Measurements from ENCODE around the gene OSBPL2.

Gene OSBPL2

GRCh38 chr20:62332989-62333819, 94.9 kb downstream of the OSBPL2 start:
- Histone ChIP-seq H3K27ac (ENCODE audit: low read depth, low read length) (no peak overlapping the region), H2AFZ (ENCODE audit: insufficient read depth, low read length, poor library complexity) (no peak overlapping the region), H3K4me2 (ENCODE audit: low read length) (no peak overlapping the region), H3K4me1 (ENCODE audit: control insufficient read depth in 1 of 2, insufficient read depth in 2 of 2, low read length in 2 of 2) (no peaks in the 10 kb centered on the region), H2BK5ac (ENCODE audit: low read depth, low read length, poor library complexity) (no peak overlapping the region), H3K9ac (ENCODE audit: low read length) (no peak overlapping the region), H3K18ac (ENCODE audit: low read length) (no peak overlapping the region), H3K27me3 (ENCODE audit: insufficient read depth, low read length) (no peaks in the 10 kb centered on the region), H4K12ac (ENCODE audit: low read depth, low read length) (no peak overlapping the region), H3K79me2 (ENCODE audit: control insufficient read depth, insufficient read depth, low read length, poor library complexity) (no peaks in the 10 kb centered on the region), H3K79me1 (ENCODE audit: low read length) (no peaks in the 10 kb centered on the region), H4K91ac (ENCODE audit: low read depth, low read length) (no peak overlapping the region), H3K14ac (ENCODE audit: low read length) (no peak overlapping the region), H3K4me3 (ENCODE audit: low read depth, low read length) (no peak overlapping the region), H4K8ac (ENCODE audit: low read depth, low read length) (no peak overlapping the region), H2BK120ac (ENCODE audit: insufficient read depth, low read length, poor library complexity) (no peak overlapping the region), H3K36me3 (ENCODE audit: control insufficient read depth in 1 of 2, insufficient read depth in 2 of 2, low read length in 2 of 2) (peaks cover 94 to 98% of the 10 kb centered on the region in 2 experiments), H2BK12ac (ENCODE audit: low read length) (no peak overlapping the region), H3K23ac (ENCODE audit: low read length) (no peak overlapping the region), H3K9me3 (ENCODE audit: insufficient read depth, low read depth, low read length) (no peaks in the 10 kb centered on the region), H3K4ac (ENCODE audit: low read depth, low read length) (no peak overlapping the region), H2AK5ac (ENCODE audit: low read length) (no peak overlapping the region)
- no CpG with 5 or more reads among the region's 34 CpGs for WGBS (ENCODE audit: extremely low coverage, insufficient coverage, insufficient read length)
- no peak for DNase-seq

GRCh38 chr20:62333820-62334595, 95.7 kb downstream of the OSBPL2 start:
- no peak overlapping the region for H2BK5ac ChIP-seq (ENCODE audit: low read depth, low read length, poor library complexity)
- H3K23ac ChIP-seq (ENCODE audit: low read length) = no peak overlapping the region
- no peak overlapping the region for H3K14ac ChIP-seq (ENCODE audit: low read length)
- no peaks in the 10 kb centered on the region for H3K4me1 ChIP-seq (ENCODE audit: control insufficient read depth in 1 of 2, insufficient read depth in 2 of 2, low read length in 2 of 2)
- DNase-seq = no peak
- no peak overlapping the region for H2BK120ac ChIP-seq (ENCODE audit: insufficient read depth, low read length, poor library complexity)
- H3K27ac ChIP-seq (ENCODE audit: low read depth, low read length) = no peak overlapping the region
- no peak overlapping the region for H2AFZ ChIP-seq (ENCODE audit: insufficient read depth, low read length, poor library complexity)
- H3K27me3 ChIP-seq (ENCODE audit: insufficient read depth, low read length) = no peaks in the 10 kb centered on the region
- H2BK12ac ChIP-seq (ENCODE audit: low read length) = no peak overlapping the region
- H2AK5ac ChIP-seq (ENCODE audit: low read length) = no peak overlapping the region
- H3K18ac ChIP-seq (ENCODE audit: low read length) = no peak overlapping the region
- no peak overlapping the region for H3K4me3 ChIP-seq (ENCODE audit: low read depth, low read length)
- no peak overlapping the region for H4K12ac ChIP-seq (ENCODE audit: low read depth, low read length)
- H3K79me1 ChIP-seq (ENCODE audit: low read length) = no peaks in the 10 kb centered on the region
- no peak overlapping the region for H3K4me2 ChIP-seq (ENCODE audit: low read length)
- H4K8ac ChIP-seq (ENCODE audit: low read depth, low read length) = no peak overlapping the region
- no peak overlapping the region for H3K4ac ChIP-seq (ENCODE audit: low read depth, low read length)
- H3K9me3 ChIP-seq (ENCODE audit: insufficient read depth, low read depth, low read length) = no peaks in the 10 kb centered on the region
- H4K91ac ChIP-seq (ENCODE audit: low read depth, low read length) = no peak overlapping the region
- no peaks in the 10 kb centered on the region for H3K79me2 ChIP-seq (ENCODE audit: control insufficient read depth, insufficient read depth, low read length, poor library complexity)
- no CpG with 5 or more reads among the region's 37 CpGs for WGBS (ENCODE audit: extremely low coverage, insufficient coverage, insufficient read length)
- no peak overlapping the region for H3K9ac ChIP-seq (ENCODE audit: low read length)
- peaks cover 91 to 96% of the 10 kb centered on the region in 2 experiments for H3K36me3 ChIP-seq (ENCODE audit: control insufficient read depth in 1 of 2, insufficient read depth in 2 of 2, low read length in 2 of 2)

GRCh38 chr20:62334881-62335280, 96.6 kb downstream of the OSBPL2 start:
- Histone ChIP-seq H3K9ac (ENCODE audit: low read length) (no peak overlapping the region), H3K27ac (ENCODE audit: low read depth, low read length) (no peak overlapping the region), H3K4me1 (ENCODE audit: control insufficient read depth in 1 of 2, insufficient read depth in 2 of 2, low read length in 2 of 2) (no peaks in the 10 kb centered on the region), H2AFZ (ENCODE audit: insufficient read depth, low read length, poor library complexity) (no peak overlapping the region), H3K36me3 (ENCODE audit: control insufficient read depth in 1 of 2, insufficient read depth in 2 of 2, low read length in 2 of 2) (peaks cover 86 to 90% of the 10 kb centered on the region in 2 experiments), H4K91ac (ENCODE audit: low read depth, low read length) (no peak overlapping the region), H3K4ac (ENCODE audit: low read depth, low read length) (no peak overlapping the region), H3K27me3 (ENCODE audit: insufficient read depth, low read length) (no peaks in the 10 kb centered on the region), H3K14ac (ENCODE audit: low read length) (no peak overlapping the region), H2AK5ac (ENCODE audit: low read length) (no peak overlapping the region), H3K79me2 (ENCODE audit: control insufficient read depth, insufficient read depth, low read length, poor library complexity) (no peaks in the 10 kb centered on the region), H2BK120ac (ENCODE audit: insufficient read depth, low read length, poor library complexity) (no peak overlapping the region), H2BK12ac (ENCODE audit: low read length) (no peak overlapping the region), H3K4me3 (ENCODE audit: low read depth, low read length) (no peak overlapping the region), H3K23ac (ENCODE audit: low read length) (no peak overlapping the region), H3K18ac (ENCODE audit: low read length) (no peak overlapping the region), H4K8ac (ENCODE audit: low read depth, low read length) (no peak overlapping the region), H2BK5ac (ENCODE audit: low read depth, low read length, poor library complexity) (no peak overlapping the region), H4K12ac (ENCODE audit: low read depth, low read length) (no peak overlapping the region), H3K79me1 (ENCODE audit: low read length) (no peaks in the 10 kb centered on the region), H3K9me3 (ENCODE audit: insufficient read depth, low read depth, low read length) (no peaks in the 10 kb centered on the region), H3K4me2 (ENCODE audit: low read length) (no peak overlapping the region)
- DNase-seq = no peak
- WGBS (ENCODE audit: extremely low coverage, insufficient coverage, insufficient read length) = no CpG with 5 or more reads among the region's 13 CpGs

GRCh38 chr20:62335532-62335931, 97.2 kb downstream of the OSBPL2 start:
- Histone ChIP-seq H4K12ac (ENCODE audit: low read depth, low read length) (no peak overlapping the region), H2BK5ac (ENCODE audit: low read depth, low read length, poor library complexity) (no peak overlapping the region), H3K27ac (ENCODE audit: low read depth, low read length) (no peak overlapping the region), H3K14ac (ENCODE audit: low read length) (no peak overlapping the region), H2BK120ac (ENCODE audit: insufficient read depth, low read length, poor library complexity) (no peak overlapping the region), H3K4me2 (ENCODE audit: low read length) (no peak overlapping the region), H3K79me1 (ENCODE audit: low read length) (no peaks in the 10 kb centered on the region), H3K79me2 (ENCODE audit: control insufficient read depth, insufficient read depth, low read length, poor library complexity) (no peaks in the 10 kb centered on the region), H3K18ac (ENCODE audit: low read length) (no peak overlapping the region), H3K4ac (ENCODE audit: low read depth, low read length) (no peak overlapping the region), H2BK12ac (ENCODE audit: low read length) (no peak overlapping the region), H3K4me1 (ENCODE audit: control insufficient read depth in 1 of 2, insufficient read depth in 2 of 2, low read length in 2 of 2) (no peaks in the 10 kb centered on the region), H2AFZ (ENCODE audit: insufficient read depth, low read length, poor library complexity) (no peak overlapping the region), H2AK5ac (ENCODE audit: low read length) (no peak overlapping the region), H3K23ac (ENCODE audit: low read length) (no peak overlapping the region), H3K9ac (ENCODE audit: low read length) (no peak overlapping the region), H3K4me3 (ENCODE audit: low read depth, low read length) (no peak overlapping the region), H3K9me3 (ENCODE audit: insufficient read depth, low read depth, low read length) (no peaks in the 10 kb centered on the region), H4K8ac (ENCODE audit: low read depth, low read length) (no peak overlapping the region), H3K27me3 (ENCODE audit: insufficient read depth, low read length) (no peaks in the 10 kb centered on the region), H3K36me3 (ENCODE audit: control insufficient read depth in 1 of 2, insufficient read depth in 2 of 2, low read length in 2 of 2) (peaks cover 82 to 86% of the 10 kb centered on the region in 2 experiments), H4K91ac (ENCODE audit: low read depth, low read length) (no peak overlapping the region)
- no peak for DNase-seq
- no CpG with 5 or more reads among the region's 6 CpGs for WGBS (ENCODE audit: extremely low coverage, insufficient coverage, insufficient read length)

All from trophoblast cell (in vitro differentiated cells and primary cell).